Measurements from ENCODE around the gene AIF1L. TPM values are rescaled to one million over a fixed set of nuclear protein-coding genes. Genes with fewer than 3 reads are reported as not detected.

The AIF1L gene
- total and polyA plus RNA-seq, 3 donors from 2014 or later, result 8.3 to 24.6 (median 14.9) TPM

DNA sequence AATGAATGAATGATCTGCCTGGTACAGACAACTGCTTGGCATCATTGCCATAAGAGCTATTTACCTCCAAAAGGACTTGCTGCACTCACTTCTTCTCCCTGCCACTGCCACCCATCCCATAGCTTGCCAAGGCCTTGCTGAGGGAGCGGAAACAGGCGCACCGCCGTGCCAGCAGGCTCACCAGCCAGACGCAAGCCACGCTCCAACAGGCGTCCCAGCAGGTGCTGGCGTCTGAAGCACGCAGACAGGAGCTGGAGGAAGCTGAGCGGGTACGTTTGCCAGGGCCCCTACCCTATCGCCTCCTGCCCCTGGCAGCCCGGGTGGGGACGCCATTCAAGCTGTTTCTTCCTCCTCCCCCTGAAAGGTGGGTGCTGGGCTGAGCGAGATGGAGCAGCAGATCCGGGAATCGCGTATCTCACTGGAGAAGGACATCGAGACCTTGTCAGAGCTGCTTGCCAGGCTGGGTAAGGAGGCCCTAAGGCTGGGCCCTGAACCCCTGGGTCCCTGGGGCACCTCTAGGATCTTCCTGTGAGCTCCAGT lies 8.9 kb upstream of the AIF1L start:
- Histone ChIP-seq H3K9me3 (no peaks in the 10 kb centered on the region), H3K4me3 (no peak overlapping the region), H3K4me1 (no peaks in the 10 kb centered on the region), H3K36me3 (ENCODE audit: low read depth, missing control alignments) (no peaks in the 10 kb centered on the region), H3K27ac (no peak overlapping the region), H3K27me3 (no peaks in the 10 kb centered on the region)
- TF ChIP-seq, protein P1, sequence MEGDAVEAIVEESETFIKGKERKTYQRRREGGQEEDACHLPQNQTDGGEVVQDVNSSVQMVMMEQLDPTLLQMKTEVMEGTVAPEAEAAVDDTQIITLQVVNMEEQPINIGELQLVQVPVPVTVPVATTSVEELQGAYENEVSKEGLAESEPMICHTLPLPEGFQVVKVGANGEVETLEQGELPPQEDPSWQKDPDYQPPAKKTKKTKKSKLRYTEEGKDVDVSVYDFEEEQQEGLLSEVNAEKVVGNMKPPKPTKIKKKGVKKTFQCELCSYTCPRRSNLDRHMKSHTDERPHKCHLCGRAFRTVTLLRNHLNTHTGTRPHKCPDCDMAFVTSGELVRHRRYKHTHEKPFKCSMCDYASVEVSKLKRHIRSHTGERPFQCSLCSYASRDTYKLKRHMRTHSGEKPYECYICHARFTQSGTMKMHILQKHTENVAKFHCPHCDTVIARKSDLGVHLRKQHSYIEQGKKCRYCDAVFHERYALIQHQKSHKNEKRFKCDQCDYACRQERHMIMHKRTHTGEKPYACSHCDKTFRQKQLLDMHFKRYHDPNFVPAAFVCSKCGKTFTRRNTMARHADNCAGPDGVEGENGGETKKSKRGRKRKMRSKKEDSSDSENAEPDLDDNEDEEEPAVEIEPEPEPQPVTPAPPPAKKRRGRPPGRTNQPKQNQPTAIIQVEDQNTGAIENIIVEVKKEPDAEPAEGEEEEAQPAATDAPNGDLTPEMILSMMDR (IDR thresholded peaks at IDR 0.05), result no peak
- no peak for TF ChIP-seq POLR2A (IDR thresholded peaks at IDR 0.05)
- intact Hi-C loops (cut with DNase I; ENCODE audit: low total_unique reads), result no loop called here
- 80 to 90% methylated on average over 5 to 19 of the region's 19 CpGs for WGBS, 2 donors
- no peak for DNase-seq

DNA sequence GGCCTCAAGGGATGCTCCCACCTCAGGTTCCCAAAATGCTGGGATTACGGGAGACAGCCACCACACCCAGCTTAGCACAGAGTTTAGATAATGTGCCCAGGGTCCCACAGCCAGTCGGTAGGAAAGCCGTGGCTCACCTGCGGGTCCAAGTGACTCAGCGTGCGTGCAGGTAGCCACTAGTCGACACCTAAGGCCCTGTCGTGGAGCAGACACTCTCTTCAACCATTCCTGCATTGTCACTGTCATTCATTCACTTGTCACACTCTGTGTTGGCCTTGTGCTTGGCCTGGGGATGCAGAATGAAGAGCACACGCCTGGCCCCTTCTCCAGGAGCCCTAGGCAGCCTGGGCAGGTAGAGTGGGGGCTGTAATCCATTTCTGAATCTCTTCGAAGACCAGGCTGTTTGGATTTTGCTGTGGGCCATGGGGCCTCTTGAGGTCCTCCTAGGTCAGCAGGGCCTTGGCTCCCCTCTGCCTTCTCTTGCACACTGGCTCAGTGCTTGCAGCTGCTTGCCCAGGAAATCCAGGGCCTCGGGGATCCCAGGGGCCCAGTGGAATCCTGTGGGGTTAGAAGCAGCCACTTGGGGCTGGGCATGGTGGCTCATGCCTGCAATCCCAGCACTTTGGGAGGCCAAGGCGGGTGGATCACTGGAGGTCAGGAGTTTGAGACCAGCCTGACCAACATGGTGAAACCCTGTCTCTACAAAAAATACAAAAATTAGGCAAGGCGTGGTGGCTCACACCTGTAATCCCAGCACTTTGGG lies 6.1 kb upstream of the AIF1L start:
- Histone ChIP-seq H3K27me3 (no peaks in the 10 kb centered on the region), H3K36me3 (ENCODE audit: low read depth, missing control alignments) (no peaks in the 10 kb centered on the region), H3K4me3 (no peak overlapping the region), H3K27ac (no peak overlapping the region), H3K4me1 (peaks cover 5% of the 10 kb centered on the region), H3K9me3 (no peaks in the 10 kb centered on the region)
- DNase-seq, result no peak
- TF ChIP-seq POLR2A (IDR thresholded peaks at IDR 0.05), result no peak
- TF ChIP-seq, protein P1 (IDR thresholded peaks at IDR 0.05), result no peak
- 89% methylated on average over 11 to 13 of the region's 13 CpGs for WGBS, 2 donors
- intact Hi-C loops (cut with DNase I; ENCODE audit: low total_unique reads), result no loop called here

DNA sequence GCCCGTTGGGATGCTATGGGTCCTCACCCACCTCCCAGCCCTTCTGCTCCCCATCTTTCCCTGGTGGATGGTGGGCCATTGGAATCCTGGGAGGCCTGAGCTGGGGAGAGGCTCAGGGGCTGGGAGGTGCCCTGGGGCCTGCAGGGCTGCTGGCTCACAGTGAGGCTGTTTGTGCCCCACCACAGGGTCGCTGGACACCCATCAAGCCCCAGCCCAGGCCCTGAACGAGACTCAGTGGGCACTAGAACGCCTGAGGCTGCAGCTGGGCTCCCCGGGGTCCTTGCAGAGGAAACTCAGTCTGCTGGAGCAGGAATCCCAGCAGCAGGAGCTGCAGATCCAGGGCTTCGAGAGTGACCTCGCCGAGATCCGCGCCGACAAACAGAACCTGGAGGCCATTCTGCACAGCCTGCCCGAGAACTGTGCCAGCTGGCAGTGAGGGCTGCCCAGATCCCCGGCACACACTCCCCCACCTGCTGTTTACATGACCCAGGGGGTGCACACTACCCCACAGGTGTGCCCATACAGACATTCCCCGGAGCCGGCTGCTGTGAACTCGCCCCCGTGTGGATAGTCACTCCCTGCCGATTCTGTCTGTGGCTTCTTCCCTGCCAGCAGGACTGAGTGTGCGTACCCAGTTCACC lies 4.9 kb upstream of the AIF1L start:
- TF ChIP-seq, protein P1 (IDR thresholded peaks at IDR 0.05), result no peak
- Histone ChIP-seq H3K4me3 (no peak overlapping the region), H3K4me1 (peaks cover 11% of the 10 kb centered on the region), H3K27ac (no peak overlapping the region), H3K36me3 (ENCODE audit: low read depth, missing control alignments) (no peaks in the 10 kb centered on the region), H3K9me3 (no peaks in the 10 kb centered on the region), H3K27me3 (no peaks in the 10 kb centered on the region)
- WGBS, 2 donors, result 80 to 86% methylated on average over 10 to 19 of the region's 19 CpGs
- DNase-seq, result no peak
- intact Hi-C loops (cut with DNase I; ENCODE audit: low total_unique reads), result no loop called here

DNA sequence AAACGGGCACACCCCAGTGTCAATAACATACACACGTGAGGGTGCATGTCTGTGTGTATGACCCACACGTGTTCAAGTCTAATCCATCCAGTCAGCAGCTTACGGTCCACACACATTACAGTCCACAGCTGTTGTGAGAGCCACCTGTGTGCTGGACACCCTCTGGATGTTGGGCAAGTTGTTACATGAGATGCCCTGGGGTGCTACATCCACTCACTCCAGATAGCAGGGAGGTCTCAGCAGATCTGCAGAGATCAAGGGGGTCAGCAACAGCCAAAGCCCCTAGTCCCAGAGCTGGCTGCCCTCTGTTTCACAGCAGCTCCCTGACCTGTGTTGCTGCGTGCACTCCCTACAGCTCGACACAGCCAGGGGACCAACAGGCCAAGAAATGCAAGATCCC lies 4.3 kb upstream of the AIF1L start:
- 63 to 74% methylated on average over 6 of the region's 6 CpGs for WGBS, 2 donors
- Histone ChIP-seq H3K9me3 (no peaks in the 10 kb centered on the region), H3K4me3 (no peak overlapping the region), H3K4me1 (peaks cover 14% of the 10 kb centered on the region), H3K27me3 (no peaks in the 10 kb centered on the region), H3K36me3 (ENCODE audit: low read depth, missing control alignments) (no peaks in the 10 kb centered on the region), H3K27ac (no peak overlapping the region)
- TF ChIP-seq POLR2A (IDR thresholded peaks at IDR 0.05), result no peak
- TF ChIP-seq, protein P1 (IDR thresholded peaks at IDR 0.05), result no peak
- intact Hi-C loops (cut with DNase I; ENCODE audit: low total_unique reads), result no loop called here
- DNase-seq, result no peak
